Left renal cortex interstitium (tissue), 4 donors: ENCODE measurements around the gene GRIN2A. TPM values are rescaled to one million over a fixed set of nuclear protein-coding genes. Genes with fewer than 3 reads are reported as not detected.
A peak's percentile ranks its signal among the peaks of the same experiment; 100 is the strongest.

ENCODE experiments used
- DNase-seq, 4 donors: peaks; one replicate each; pipeline ENCODE4 v3.0.0-alpha.2; 2013; ENCODE audit warnings: low read depth in 4 of 4, low spot score in 2 of 4, missing footprints in 1 of 4
- polyA plus RNA-seq, 4 donors: library from polyadenylated mRNA; unstranded; fragments of 120-200 nt; gene quantifications; one replicate each; pipeline ENCODE4 v1.2.1, GENCODE V29; 2013; ENCODE audit not compliant: insufficient read length in 4 of 4

Gene GRIN2A
- polyA plus RNA-seq = 1 to 10 TPM; 3.7 to 7.2 (median 5.3) TPM

GRCh38 chr16:10182222-10183053, at the start of gene GRIN2A:
Gene GRIN2A, minus strand, starts transcription at chr16:10182428. Its CDS starts 2,017 bp downstream, at chr16:10180411.
- DNase-seq = peak in 3 of 4 donors; percentile 16 to 39 (median 24)

GRCh38 chr16:10231563-10231962, 49.3 kb upstream of the GRIN2A start:
- DNase-seq = no peak

GRCh38 chr16:10228779-10229178, 46.6 kb upstream of the GRIN2A start:
- no peak for DNase-seq

GRCh38 chr16:10226987-10227306, 44.7 kb upstream of the GRIN2A start:
- no peak for DNase-seq

- DNase-seq = peak in 2 of 4 donors; percentile 19 to 31
These were observed 44.1 kb upstream of the GRIN2A start for GRCh38 chr16:10226141-10226986.

- no peak for DNase-seq
These were observed 43.4 kb upstream of the GRIN2A start for GRCh38 chr16:10225653-10226052.

DNA sequence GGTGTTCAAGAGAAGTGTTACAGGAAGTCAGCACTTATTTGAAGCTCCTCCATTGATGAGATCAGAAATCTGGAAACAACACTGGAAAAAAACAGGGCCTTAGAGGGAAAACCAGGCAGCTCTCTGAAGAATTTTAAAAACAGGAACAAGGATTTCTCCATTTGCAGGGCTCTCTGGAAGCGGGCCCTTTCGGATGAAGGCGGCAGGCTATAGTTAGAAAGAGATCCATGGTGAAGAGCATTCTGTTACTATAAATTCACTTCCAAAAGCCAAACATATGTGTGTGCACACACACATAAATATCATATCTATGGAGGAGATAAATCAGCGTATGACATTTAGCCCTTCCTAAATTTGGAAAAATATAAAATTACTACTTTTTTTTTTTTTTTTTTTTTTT, 42.6 kb upstream of the GRIN2A start:
- no peak for DNase-seq

- DNase-seq = no peak
These were observed 38.7 kb upstream of the GRIN2A start for GRCh38 chr16:10220942-10221341.

DNA sequence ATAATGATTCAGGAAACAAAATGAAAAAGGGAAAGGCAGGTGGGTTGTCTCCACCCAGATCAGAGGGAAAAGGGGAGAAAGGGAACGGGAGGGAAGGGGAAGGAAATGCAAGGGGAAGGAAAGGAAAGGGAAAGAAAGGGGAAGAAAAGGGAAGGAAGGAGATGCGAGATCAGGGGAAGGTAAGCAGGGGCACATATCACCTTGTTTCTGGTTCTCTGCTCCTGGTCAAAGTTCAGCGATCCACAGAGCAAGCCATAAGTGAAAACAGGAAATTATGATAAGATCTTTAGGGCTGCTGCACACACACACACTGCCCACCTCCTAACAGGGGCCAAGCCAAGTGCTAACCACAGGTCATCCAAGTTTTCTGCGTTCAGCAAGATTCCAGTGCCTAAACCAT, 37.5 kb upstream of the GRIN2A start:
- DNase-seq = no peak

- DNase-seq = no peak
These were observed 36.4 kb upstream of the GRIN2A start for GRCh38 chr16:10218490-10219206.

DNA sequence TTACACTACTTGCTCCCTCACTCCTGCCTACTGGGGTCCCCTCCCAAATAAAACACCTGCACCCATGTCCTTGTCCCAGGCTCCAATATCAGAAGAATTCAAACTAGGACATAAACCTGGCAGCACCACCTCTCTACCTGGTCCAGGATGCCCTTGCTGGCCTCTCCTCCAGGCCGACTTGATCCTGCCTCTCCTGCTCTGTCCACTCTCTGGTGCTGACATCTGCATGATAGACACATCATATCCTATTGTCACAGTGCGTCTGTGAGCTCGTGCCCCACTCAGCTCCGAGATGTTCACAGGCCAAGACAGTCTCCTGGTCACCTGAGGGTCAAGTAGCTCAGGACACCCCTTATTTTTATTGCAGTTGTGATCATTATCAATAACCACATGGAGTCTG, 31.5 kb upstream of the GRIN2A start:
- DNase-seq = no peak

GRCh38 chr16:10210944-10211343, 28.7 kb upstream of the GRIN2A start:
- DNase-seq = no peak

- DNase-seq = no peak
These were observed 24.6 kb upstream of the GRIN2A start for GRCh38 chr16:10206865-10207264.

- DNase-seq = no peak
These were observed 24.0 kb upstream of the GRIN2A start for GRCh38 chr16:10206215-10206614.

GRCh38 chr16:10205688-10206087, 23.5 kb upstream of the GRIN2A start:
- DNase-seq = no peak

DNA sequence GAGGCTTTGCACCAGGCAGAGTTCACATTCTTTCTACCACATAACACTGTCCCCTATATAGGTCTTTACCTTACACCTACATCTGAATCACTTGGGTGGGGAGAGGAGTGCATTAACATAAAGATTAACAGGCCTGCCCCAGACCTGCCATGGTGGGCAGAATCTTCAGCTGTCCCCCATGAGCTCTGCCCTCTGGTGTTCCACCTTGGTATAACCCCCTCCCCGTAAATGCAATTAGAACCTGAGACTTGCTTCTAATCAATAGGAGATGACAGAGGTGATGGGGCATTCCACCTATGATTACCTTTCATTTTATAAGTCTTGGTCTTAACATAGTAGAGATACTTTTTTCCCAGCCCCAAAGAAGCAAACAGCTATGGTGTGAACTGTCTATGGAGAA, 20.4 kb upstream of the GRIN2A start:
- no peak for DNase-seq

DNA sequence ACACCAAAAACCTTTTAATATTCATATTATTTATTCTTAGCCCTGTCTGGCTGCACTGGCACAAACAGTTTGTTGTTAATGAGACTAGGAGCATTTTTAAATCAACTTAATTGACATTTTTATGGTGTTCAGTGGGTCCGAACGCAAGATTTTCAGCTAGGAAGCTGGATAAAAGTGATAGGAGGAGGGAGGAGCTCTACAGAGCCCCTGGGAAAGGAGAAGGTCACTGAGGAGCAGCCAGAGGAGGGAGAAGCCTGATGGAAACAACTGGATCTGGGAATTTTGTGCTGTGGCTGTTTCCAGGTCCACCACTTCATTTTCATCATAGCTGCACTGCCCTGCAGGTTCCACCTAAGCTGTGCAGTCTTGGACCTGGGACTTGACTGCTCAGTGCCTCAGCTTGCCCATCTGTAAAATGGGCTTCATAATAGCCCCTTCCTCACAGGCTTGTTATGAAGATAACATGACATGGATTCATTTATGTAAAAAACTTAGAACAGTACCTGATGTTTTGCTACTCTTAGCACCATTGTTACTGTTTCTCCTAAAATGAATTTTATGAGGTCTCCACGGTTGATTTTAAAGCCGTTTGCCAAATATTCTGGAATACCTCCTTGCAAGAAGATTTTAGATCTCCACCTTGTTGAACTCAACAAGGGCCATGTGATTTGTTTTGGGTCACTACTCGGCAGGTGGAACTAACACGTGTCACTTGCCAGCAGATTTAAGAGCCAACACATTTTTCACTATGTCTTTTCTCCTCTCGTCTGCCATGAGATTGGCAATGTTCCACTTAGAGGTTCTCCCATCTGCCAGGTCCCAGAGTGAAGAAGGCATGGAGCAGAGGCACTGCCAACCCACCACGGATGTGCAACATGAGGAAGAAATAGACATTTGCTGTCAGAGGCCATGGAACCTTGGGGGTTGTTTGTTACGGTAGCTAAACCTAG, 18.7 kb upstream of the GRIN2A start:
- no peak for DNase-seq

- DNase-seq = no peak
These were observed 14.8 kb upstream of the GRIN2A start for GRCh38 chr16:10196999-10197398.

DNA sequence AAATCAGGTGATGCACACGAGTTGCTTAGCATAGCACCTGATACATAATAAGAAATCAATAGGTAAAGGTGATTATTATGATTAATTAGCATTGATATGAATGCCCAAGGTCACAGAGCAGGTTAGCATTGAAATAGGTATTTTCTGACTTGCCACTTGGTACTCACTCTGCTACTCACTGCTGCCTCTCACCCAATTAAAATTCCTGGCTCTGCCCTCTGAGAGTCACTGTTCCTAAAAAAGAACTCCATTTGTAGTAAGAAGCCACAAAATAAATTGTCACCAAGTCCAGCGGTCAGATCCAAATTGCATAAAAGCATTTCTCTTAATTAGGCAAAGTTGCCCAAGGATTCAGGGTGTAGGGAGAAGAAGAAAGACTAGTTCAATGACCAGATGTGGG, 8.9 kb upstream of the GRIN2A start:
- no peak for DNase-seq

- no peak for DNase-seq
These were observed 7.7 kb upstream of the GRIN2A start for GRCh38 chr16:10189861-10190390.
